NCI-H1105 (cell line): ENCODE data around the gene GJB1.

Source experiments
- DNase-seq: peaks from one replicate; lab custom pipeline; 2025; lab: John Stamatoyannopoulos, UW

GJB1 gene

GRCh38 chrX:71215338-71215912 is 7.6 kb upstream of the GJB1 start:
- DNase-seq = no peak

GRCh38 chrX:71216485-71216884 is 6.5 kb upstream of the GJB1 start:
- DNase-seq = peak; percentile 17

- no peak for DNase-seq
These were observed 5.7 kb upstream of the GJB1 start for GRCh38 chrX:71217298-71217697.

- DNase-seq = no peak
These were observed 1.9 kb upstream of the GJB1 start for GRCh38 chrX:71221145-71221544.

- DNase-seq = no peak
These were observed 1.2 kb downstream of the GJB1 start for GRCh38 chrX:71224098-71224708.

- no peak for DNase-seq
These were observed 2.0 kb downstream of the GJB1 start for GRCh38 chrX:71225009-71225408.

GRCh38 chrX:71225676-71226075 is 2.7 kb downstream of the GJB1 start:
- no peak for DNase-seq

- no peak for DNase-seq
These were observed 4.5 kb downstream of the GJB1 start for GRCh38 chrX:71227370-71228062.

- no peak for DNase-seq
These were observed 5.1 kb downstream of the GJB1 start for GRCh38 chrX:71228063-71228642.

- no peak for DNase-seq
These were observed 12.5 kb downstream of the GJB1 start for GRCh38 chrX:71235482-71235881.

- no peak for DNase-seq
These were observed 13.8 kb downstream of the GJB1 start for GRCh38 chrX:71236836-71237235.

- no peak for DNase-seq
These were observed 16.8 kb downstream of the GJB1 start for GRCh38 chrX:71239781-71240180.

- DNase-seq = no peak
These were observed 18.3 kb downstream of the GJB1 start for GRCh38 chrX:71241301-71241700.

- no peak for DNase-seq
These were observed 21.5 kb downstream of the GJB1 start for GRCh38 chrX:71244359-71245128.

- no peak for DNase-seq
These were observed 22.1 kb downstream of the GJB1 start for GRCh38 chrX:71245159-71245558.

- DNase-seq = no peak
These were observed 27.8 kb downstream of the GJB1 start for GRCh38 chrX:71250841-71251240.

- no peak for DNase-seq
These were observed 28.5 kb downstream of the GJB1 start for GRCh38 chrX:71251466-71251973.

GRCh38 chrX:71252221-71252620 is 29.2 kb downstream of the GJB1 start:
- DNase-seq = no peak

- DNase-seq = peak; percentile 15
These were observed 30.4 kb downstream of the GJB1 start for GRCh38 chrX:71253253-71254091.

- peak; percentile 63 for DNase-seq
These were observed 31.3 kb downstream of the GJB1 start, which contains the start of gene ZMYM3 for GRCh38 chrX:71254092-71254963. ZMYM3 (minus strand) TSS chrX:71254140; CDS start chrX:71253255, 885 bp downstream.
